Thoracic aorta (tissue), 2 donors: ENCODE results near the gene ENTPD8. TPM values are rescaled to one million over a fixed set of nuclear protein-coding genes. Genes with fewer than 3 reads are reported as not detected.

Experiments used
- ATAC-seq: fragments of 150-250 bp; one replicate; pipeline ENCODE4 v1.8.0; 2017; ENCODE audit warnings: low read depth; ENCODE audit not compliant: insufficient number of reproducible peaks, low FRiP score
- DNase-seq: peaks from one replicate; pipeline ENCODE4 v3.0.0-alpha.2; 2020; ENCODE audit warnings: low spot score
- H3K27ac ChIP-seq, 2 donors: fragments of 200-600 bp; sonication (generic); 1 replicate in 1 of 2; 2 replicates in 1 of 2; pipeline ENCODE4 v1.5.1; 2016; ENCODE audit warnings: mild to moderate bottlenecking in 2 of 2, moderate library complexity in 2 of 2
- H3K27me3 ChIP-seq: fragments of 200-600 bp; sonication (generic); replicated peaks from 2 replicates; pipeline ENCODE4 v1.6.0; 2016; ENCODE audit warnings: mild to moderate bottlenecking; ENCODE audit not compliant: insufficient read depth
- H3K36me3 ChIP-seq: fragments of 200-600 bp; sonication (generic); one replicate; pipeline ENCODE4 v1.5.1; 2016
- H3K4me1 ChIP-seq, 2 donors: fragments of 200-600 bp; sonication (generic); 1 replicate in 1 of 2; 2 replicates in 1 of 2; pipeline versions ENCODE4 v1.5.1 to v1.6.0; 2016; ENCODE audit warnings: low read depth in 2 of 2, mild to moderate bottlenecking in 1 of 2; ENCODE audit not compliant: control insufficient read depth in 1 of 2
- H3K4me3 ChIP-seq: fragments of 200-600 bp; sonication (generic); 2 replicates; pipeline ENCODE4 v1.5.1; 2016; ENCODE audit warnings: mild to moderate bottlenecking
- H3K9me3 ChIP-seq: fragments of 200-600 bp; sonication (generic); 2 replicates; pipeline ENCODE4 v1.5.1; 2016
- total RNA-seq, 2 donors: library from RNA; depleted of rRNA; stranded (reverse); fragments of >200 nt; gene quantifications; one replicate each; pipeline versions ENCODE4 v1.1.0 to v1.2.3, GENCODE V29; 2016
- TF ChIP-seq, protein P1 (sequence below): fragments of 200-600 bp; sonication (generic); IDR thresholded peaks from one replicate; pipeline ENCODE4 v1.5.1; 2019; ENCODE audit warnings: antibody characterized with exemption

Gene ENTPD8
- total RNA-seq, 2 donors from 2014 or later: not detected

DNA sequence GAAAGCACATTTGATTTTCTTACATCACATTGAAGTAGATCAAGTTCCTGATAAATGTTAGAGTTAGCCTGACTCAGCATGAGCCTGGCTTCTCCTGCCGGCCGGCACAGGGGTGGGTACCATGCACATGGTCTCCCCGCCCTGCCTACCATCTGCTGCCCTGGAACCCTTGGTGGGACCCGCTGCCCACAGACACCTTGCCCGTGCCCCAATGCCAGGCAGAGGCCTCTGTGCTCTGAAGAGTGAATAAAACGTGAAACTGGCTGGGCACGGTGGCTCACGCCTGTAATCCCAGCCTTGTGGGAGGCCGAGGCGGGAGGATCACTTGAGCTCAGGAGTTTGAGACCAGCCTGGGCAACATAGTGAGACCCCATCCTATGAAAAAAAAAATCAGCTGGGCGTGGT is 35.5 kb downstream of the ENTPD8 start:
- no peaks in the 10 kb centered on the region for H3K36me3 ChIP-seq
- TF ChIP-seq, protein P1, sequence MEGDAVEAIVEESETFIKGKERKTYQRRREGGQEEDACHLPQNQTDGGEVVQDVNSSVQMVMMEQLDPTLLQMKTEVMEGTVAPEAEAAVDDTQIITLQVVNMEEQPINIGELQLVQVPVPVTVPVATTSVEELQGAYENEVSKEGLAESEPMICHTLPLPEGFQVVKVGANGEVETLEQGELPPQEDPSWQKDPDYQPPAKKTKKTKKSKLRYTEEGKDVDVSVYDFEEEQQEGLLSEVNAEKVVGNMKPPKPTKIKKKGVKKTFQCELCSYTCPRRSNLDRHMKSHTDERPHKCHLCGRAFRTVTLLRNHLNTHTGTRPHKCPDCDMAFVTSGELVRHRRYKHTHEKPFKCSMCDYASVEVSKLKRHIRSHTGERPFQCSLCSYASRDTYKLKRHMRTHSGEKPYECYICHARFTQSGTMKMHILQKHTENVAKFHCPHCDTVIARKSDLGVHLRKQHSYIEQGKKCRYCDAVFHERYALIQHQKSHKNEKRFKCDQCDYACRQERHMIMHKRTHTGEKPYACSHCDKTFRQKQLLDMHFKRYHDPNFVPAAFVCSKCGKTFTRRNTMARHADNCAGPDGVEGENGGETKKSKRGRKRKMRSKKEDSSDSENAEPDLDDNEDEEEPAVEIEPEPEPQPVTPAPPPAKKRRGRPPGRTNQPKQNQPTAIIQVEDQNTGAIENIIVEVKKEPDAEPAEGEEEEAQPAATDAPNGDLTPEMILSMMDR: no peak
- peaks cover 13 to 19% of the 10 kb centered on the region in 2 donors for H3K4me1 ChIP-seq
- H3K4me3 ChIP-seq: no peak overlapping the region
- no peak overlapping the region for H3K27ac ChIP-seq
- no peak for DNase-seq
- H3K27me3 ChIP-seq: no peaks in the 10 kb centered on the region
- no peak for ATAC-seq
- H3K9me3 ChIP-seq: no peaks in the 10 kb centered on the region

DNA sequence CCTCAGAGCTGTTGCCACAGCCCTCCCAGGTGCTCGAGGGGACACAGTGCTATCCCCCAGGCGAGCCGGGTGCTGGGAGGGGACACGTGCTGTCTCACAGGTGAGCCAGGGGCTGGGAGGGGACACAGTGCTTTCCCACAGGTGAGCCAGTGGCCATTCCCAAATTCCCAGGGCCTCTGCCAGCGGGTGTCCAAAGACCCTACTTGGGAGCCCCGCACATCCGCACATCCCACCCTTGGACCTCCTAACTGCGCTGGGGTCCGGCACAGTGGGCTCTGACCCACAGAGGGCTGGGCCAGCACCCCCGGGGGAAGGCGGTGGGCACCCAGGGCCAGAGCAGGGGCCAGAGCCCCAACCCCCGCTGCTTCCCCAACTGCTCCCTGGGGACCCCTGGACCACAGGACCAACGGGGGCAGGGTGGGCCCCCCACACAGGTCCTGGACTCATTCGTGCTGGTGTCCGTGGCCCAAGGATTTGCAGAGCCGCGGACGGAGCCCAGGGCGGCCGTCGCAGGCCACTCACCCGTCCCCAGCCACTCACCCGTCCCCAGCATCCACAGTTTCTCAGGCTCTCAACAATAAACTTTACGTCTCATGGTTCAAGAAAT is 36.1 kb downstream of the ENTPD8 start:
- DNase-seq: no peak
- no peak for ATAC-seq
- Histone ChIP-seq H3K36me3 (no peaks in the 10 kb centered on the region), H3K4me3 (no peak overlapping the region), H3K27ac (no peak overlapping the region), H3K4me1 (peaks cover 11 to 17% of the 10 kb centered on the region in 2 donors), H3K27me3 (no peaks in the 10 kb centered on the region), H3K9me3 (no peaks in the 10 kb centered on the region)
- TF ChIP-seq, protein P1: no peak

DNA sequence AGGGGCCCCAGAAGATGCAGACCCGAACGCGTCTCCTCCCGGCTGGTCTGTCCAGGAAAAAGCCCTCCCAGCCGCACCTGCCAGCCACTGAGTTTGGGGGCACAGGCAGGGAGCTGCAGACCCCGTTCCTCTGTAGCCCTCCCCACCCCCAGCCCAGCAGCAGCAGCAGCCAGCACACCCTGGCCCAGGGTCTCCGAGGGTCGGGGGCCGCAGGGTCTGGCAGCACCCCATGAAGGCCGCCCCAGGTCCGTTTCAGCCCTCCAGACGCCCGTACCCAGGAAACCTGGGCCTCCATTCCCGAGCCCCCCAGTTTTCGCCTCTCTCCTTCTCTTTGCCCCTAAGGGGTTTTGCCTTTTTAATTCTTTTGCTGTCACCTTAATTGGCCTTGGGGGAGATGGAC is 37.9 kb downstream of the ENTPD8 start:
- no peak overlapping the region for H3K27ac ChIP-seq
- H3K4me1 ChIP-seq: peaks cover 11 to 17% of the 10 kb centered on the region in 2 donors
- no peaks in the 10 kb centered on the region for H3K27me3 ChIP-seq
- no peaks in the 10 kb centered on the region for H3K9me3 ChIP-seq
- DNase-seq: no peak
- TF ChIP-seq, protein P1: no peak
- H3K36me3 ChIP-seq: no peaks in the 10 kb centered on the region
- ATAC-seq: no peak
- no peak overlapping the region for H3K4me3 ChIP-seq

DNA sequence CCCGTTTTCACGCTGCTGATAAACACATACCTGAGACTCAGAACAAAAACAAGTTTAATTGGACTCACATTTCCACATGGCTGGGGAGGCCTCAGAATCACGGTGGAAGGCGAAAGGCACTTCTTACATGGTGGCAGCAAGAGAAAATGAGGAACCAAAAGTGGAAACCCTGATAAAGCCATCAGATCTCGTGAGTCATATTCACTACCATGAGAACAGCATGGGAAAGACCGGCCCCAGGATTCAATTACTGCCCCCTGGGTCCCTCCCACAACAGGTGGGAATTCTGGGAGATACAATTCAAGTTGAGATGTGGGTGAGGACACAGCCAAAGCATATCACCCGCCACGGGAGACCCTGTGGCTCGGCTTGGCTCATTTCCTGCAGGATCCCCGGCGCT is 38.4 kb downstream of the ENTPD8 start:
- no peak overlapping the region for H3K4me3 ChIP-seq
- no peaks in the 10 kb centered on the region for H3K36me3 ChIP-seq
- H3K27me3 ChIP-seq: no peaks in the 10 kb centered on the region
- TF ChIP-seq, protein P1: no peak
- H3K9me3 ChIP-seq: no peaks in the 10 kb centered on the region
- peaks cover 11 to 16% of the 10 kb centered on the region in 2 donors for H3K4me1 ChIP-seq
- ATAC-seq: no peak
- no peak for DNase-seq
- H3K27ac ChIP-seq: no peak overlapping the region

DNA sequence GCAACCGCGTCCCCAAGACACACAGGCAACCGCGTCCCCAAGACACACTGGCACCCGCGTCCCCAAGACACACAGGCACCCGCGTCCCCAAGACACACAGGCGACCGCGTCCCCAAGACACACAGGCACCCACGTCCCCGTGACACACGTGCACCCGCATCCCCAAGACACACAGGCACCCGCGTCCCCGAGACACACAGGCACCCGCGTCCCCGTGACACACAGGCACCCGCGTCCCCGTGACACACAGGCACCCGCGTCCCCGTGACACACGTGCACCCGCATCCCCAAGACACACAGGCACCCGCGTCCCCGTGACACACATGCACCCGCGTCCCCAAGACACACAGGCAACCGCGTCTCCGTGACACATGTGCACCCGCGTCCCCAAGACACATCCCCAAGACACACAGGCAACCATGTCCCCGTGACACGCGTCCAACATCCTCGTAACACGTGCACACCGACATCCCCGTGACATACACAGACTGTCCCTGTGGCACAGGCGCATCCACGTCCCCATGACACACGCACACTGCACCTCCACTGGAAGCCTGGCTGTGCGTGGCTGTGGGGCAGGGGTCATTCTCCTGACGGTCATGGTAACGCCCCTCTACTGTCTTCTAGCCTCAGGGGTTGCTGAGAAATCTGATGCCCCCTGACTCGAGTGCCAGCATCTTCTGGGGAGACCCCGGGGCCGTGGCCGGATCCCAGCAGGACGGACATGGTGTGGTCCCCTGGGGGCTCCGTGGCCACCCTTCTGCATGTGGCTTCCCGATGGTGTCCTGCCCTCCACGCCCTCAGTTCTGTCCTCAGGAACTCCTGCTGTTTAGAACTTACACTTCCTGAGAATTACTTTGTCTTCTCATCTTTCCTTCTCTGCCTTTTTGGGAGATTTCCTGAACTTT is 42.3 kb downstream of the ENTPD8 start:
- DNase-seq (no peak), ATAC-seq (no peak)
- Histone ChIP-seq H3K4me3 (no peak overlapping the region), H3K9me3 (no peaks in the 10 kb centered on the region), H3K36me3 (no peaks in the 10 kb centered on the region), H3K27me3 (no peaks in the 10 kb centered on the region), H3K4me1 (no peaks in the 10 kb centered on the region), H3K27ac (no peak overlapping the region)
- TF ChIP-seq, protein P1: no peak
